Right lobe of liver (tissue), 6 donors: ENCODE data around the gene SRD5A1. TPM values are rescaled to one million over a fixed set of nuclear protein-coding genes. Genes with fewer than 3 reads are reported as not detected.
A peak's percentile ranks its signal among the peaks of the same experiment; 100 is the strongest.

Experiments used
- ATAC-seq, 4 donors: fragments of 200-7000 bp; cut with Tn5 transposase; one replicate each; pipeline ENCODE4 v1.9.1; 2020; ENCODE audit warnings: mild to moderate bottlenecking in 4 of 4, moderate library complexity in 4 of 4
- DNase-seq, 3 donors: peaks; one replicate each; pipeline ENCODE4 v3.0.0-alpha.2; 2020
- H3K27ac ChIP-seq, 3 donors: fragments of 200-600 bp; one replicate each; pipeline ENCODE4 v1.8.0; 2022
- H3K27me3 ChIP-seq, 2 donors: fragments of 200-600 bp; one replicate each; pipeline ENCODE4 v1.8.0; 2022
- H3K36me3 ChIP-seq, 4 donors: fragments of 200-600 bp; sonication (generic) in 1 of 4; one replicate each; pipeline versions ENCODE4 v1.5.1 to v1.8.0; 2017 to 2022; ENCODE audit warnings: control low read depth in 1 of 4
- H3K4me1 ChIP-seq, 4 donors: fragments of 200-600 bp; sonication (generic) in 1 of 4; one replicate each; pipeline versions ENCODE4 v1.5.1 to v1.8.0; 2017 to 2022; ENCODE audit warnings: control low read depth in 1 of 4
- H3K4me3 ChIP-seq, 3 donors: fragments of 200-600 bp; one replicate each; pipeline ENCODE4 v1.8.0; 2022
- H3K9me3 ChIP-seq, 4 donors: fragments of 200-600 bp; sonication (generic) in 1 of 4; one replicate each; pipeline versions ENCODE4 v1.5.1 to v1.8.0; 2017 to 2022; ENCODE audit warnings: control low read depth in 1 of 4
- POLR2A ChIP-seq: fragments of 450-650 bp; IDR thresholded peaks from one replicate; pipeline ENCODE4 v1.6.1; 2017; ENCODE audit warnings: antibody characterized with exemption, mild to moderate bottlenecking
- WGBS: methylation state at CpG from one replicate; pipeline ENCODE4 v1.1.6; 2018; ENCODE audit warnings: low coverage, low lambda C conversion rate; ENCODE audit not compliant: insufficient coverage; ENCODE audit errors: missing lambda C conversion rate; 5-methylcytosine and 5-hydroxymethylcytosine counted together
- intact Hi-C, 2 donors: fragments of 100-400 bp; cut with DNase I; formaldehyde crosslinking; loops; one replicate each; pipeline versions ENCODE4 v1.11.2 to v1.14.1; 2022
- total RNA-seq, 6 experiments: library from RNA; depleted of rRNA in 2 of 6; stranded (reverse); fragments of >200 nt in 2 of 6; fragmentation: NEBNext Ultra II Directional in 3 of 6; extraction: Animal tissue kit (Norgen Biotek cat#: 25700) in 3 of 6; gene quantifications; one replicate each; pipeline versions ENCODE4 v1.1.0 to v1.2.4, GENCODE V29; 2016 to 2023
- TF ChIP-seq, protein P1 (sequence below), 4 donors: fragments of 200-600 bp in 3 of 4; fragments of 450-650 bp in 1 of 4; IDR thresholded peaks; one replicate each; pipeline versions ENCODE4 v1.5.1 to v1.8.0; 2016 to 2022; ENCODE audit warnings: antibody characterized with exemption in 4 of 4, mild to moderate bottlenecking in 2 of 4
- donor health status: DM: no; HTN: yes; CAD: no.
- donor health status: DM: no; HTN: no; CAD: no.
- donor health status: DM: no; HTN: no; CAD: no.
- donor health status: DM: no; HTN: yes; CAD: no.
- donor health status: DM: no; HTN: yes; CAD: no.

SRD5A1 gene
- total RNA-seq, 6 experiments from 2014 or later, result 13.5 to 87.6 (median 52.2) TPM

DNA sequence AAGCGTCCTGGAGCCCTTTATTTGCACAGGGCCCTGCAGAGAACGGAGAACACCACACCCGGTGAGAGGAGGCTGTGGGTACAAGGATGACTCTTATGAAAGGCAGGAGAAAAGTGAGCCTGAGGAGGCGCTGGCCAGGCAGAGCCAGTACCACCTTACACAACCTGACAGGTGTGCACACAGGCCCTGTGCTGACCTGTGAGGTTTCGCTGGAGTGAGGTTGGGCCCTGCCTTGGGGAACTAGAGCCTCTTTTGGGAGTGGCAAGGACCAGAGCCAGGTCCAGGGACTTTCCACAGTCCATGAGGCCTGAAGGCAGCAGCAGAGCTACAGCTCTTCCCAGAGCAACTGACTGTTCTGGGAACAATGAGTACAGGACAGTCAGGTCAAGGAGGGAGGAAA is 3.1 kb downstream of the SRD5A1 start:
- intact Hi-C loops, result loop anchor here (10.0 kb wide), 2 partner anchors 69 to 109 kb away; no protein-coding TSS in a partner anchor
- H3K27ac ChIP-seq, result peak overlapping the region in 2 of 3 donors; percentile 56 to 96
- H3K4me3 ChIP-seq, result peak overlapping the region in 1 of 3 donors; percentile 97
- DNase-seq (peak; percentile 51 to 70 (median 63)), ATAC-seq (peak; percentile 18 to 28 (median 23))
- TF ChIP-seq POLR2A, result no peak
- TF ChIP-seq, protein P1, sequence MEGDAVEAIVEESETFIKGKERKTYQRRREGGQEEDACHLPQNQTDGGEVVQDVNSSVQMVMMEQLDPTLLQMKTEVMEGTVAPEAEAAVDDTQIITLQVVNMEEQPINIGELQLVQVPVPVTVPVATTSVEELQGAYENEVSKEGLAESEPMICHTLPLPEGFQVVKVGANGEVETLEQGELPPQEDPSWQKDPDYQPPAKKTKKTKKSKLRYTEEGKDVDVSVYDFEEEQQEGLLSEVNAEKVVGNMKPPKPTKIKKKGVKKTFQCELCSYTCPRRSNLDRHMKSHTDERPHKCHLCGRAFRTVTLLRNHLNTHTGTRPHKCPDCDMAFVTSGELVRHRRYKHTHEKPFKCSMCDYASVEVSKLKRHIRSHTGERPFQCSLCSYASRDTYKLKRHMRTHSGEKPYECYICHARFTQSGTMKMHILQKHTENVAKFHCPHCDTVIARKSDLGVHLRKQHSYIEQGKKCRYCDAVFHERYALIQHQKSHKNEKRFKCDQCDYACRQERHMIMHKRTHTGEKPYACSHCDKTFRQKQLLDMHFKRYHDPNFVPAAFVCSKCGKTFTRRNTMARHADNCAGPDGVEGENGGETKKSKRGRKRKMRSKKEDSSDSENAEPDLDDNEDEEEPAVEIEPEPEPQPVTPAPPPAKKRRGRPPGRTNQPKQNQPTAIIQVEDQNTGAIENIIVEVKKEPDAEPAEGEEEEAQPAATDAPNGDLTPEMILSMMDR (IDR thresholded peaks at IDR 0.05), result no peak
- H3K27me3 ChIP-seq, result no peaks in the 10 kb centered on the region
- WGBS, result 40% methylated on average over 5 of the region's 5 CpGs
- H3K9me3 ChIP-seq, result no peaks in the 10 kb centered on the region
- H3K36me3 ChIP-seq, result peaks cover 0 to 3% (median 0%) of the 10 kb centered on the region in 4 donors
- H3K4me1 ChIP-seq, result peaks cover 0 to 37% (median 14%) of the 10 kb centered on the region in 4 donors

DNA sequence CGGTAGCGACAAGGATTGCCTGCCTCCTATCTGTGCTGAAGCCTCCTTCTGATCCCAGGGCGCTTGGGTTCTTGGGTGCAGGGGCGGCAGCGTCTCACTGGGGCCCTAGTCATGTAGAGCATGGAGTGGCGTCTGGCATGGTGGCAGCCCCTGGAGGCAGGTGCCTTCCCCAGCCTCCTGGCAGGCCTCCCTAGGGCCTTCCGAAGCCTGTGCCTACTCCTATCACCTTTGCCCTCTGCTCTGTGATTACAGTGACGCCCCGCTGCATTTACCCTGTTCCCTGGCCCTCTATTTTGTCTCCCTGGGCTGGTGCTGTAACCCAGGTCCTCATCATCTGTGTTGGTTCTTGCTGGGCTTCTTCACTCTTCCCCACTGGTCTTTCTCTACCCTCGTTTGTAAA is 3.8 kb downstream of the SRD5A1 start:
- Histone ChIP-seq H3K9me3 (no peaks in the 10 kb centered on the region), H3K4me3 (no peak overlapping the region), H3K4me1 (peaks cover 0 to 30% (median 12%) of the 10 kb centered on the region in 4 donors), H3K27ac (peak overlapping the region in 2 of 3 donors; percentile 56 to 96), H3K27me3 (no peaks in the 10 kb centered on the region), H3K36me3 (no peaks in the 10 kb centered on the region)
- intact Hi-C loops, result loop anchor here (10.0 kb wide), 2 partner anchors 68 to 108 kb away; no protein-coding TSS in a partner anchor
- DNase-seq, result peak; percentile 30 to 62 (median 61)
- WGBS, result 20% methylated on average over 1 of the region's 10 CpGs
- ATAC-seq, result peak; percentile 3 to 42 (median 7)
- TF ChIP-seq, protein P1 (IDR thresholded peaks at IDR 0.05), result no peak
- TF ChIP-seq POLR2A, result no peak

DNA sequence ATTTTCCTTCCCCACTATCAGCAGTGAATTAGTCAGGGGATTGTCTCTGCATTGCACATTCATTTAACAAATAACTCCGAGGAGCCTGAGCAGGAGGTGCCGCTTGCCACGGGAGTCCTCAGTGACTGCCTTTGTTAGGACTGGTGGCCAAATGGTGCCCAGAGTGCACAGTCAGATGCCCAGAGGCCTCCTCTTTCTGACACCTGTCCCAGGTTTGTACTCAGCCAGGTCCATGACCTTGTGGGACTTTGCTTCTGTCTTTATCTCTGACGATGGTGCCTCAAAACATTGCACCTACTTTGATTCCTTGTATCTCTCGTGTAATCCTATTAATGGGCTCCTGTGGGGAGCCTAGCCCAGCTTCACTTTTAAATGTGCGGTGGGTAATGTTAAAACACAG is 4.3 kb downstream of the SRD5A1 start:
- no peaks in the 10 kb centered on the region for H3K36me3 ChIP-seq
- H3K27ac ChIP-seq, result peak overlapping the region in 2 of 3 donors; percentile 56 to 96
- 37% methylated on average over 6 of the region's 6 CpGs for WGBS
- TF ChIP-seq, protein P1 (IDR thresholded peaks at IDR 0.05), result no peak
- TF ChIP-seq POLR2A, result no peak
- H3K4me3 ChIP-seq, result no peak overlapping the region
- H3K4me1 ChIP-seq, result peaks cover 0 to 29% (median 12%) of the 10 kb centered on the region in 4 donors
- DNase-seq (peak in 1 of 3 donors; percentile 59), ATAC-seq (peak in 1 of 4 donors; percentile 7)
- H3K9me3 ChIP-seq, result no peaks in the 10 kb centered on the region
- intact Hi-C loops, result loop anchor here (10.0 kb wide), 2 partner anchors 67 to 107 kb away; no protein-coding TSS in a partner anchor
- H3K27me3 ChIP-seq, result no peaks in the 10 kb centered on the region

DNA sequence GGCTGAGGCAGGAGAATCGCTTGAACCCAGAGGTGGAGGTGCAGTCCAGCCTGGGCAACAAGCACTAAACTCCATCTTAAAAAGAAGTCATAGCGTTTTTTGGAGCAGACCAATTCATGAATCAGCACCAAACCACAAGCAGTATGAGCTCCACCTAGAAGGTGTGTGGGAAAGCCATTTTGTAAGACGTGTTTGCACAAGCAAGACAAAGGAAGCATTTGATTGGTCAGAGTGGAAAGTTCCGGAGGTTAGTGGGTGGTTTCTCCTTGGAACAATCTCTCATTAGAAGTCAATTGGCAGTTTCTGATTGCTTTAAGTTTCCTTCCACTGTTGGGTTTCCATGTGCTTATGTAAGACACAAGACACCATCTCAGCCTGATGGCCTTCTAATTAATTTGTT is 5.0 kb downstream of the SRD5A1 start:
- 47% methylated on average over 2 of the region's 4 CpGs for WGBS

More for the DNA sequence above, 5.0 kb downstream of the SRD5A1 start:
- no peaks in the 10 kb centered on the region for H3K36me3 ChIP-seq
- no peaks in the 10 kb centered on the region for H3K27me3 ChIP-seq
- DNase-seq, result no peak
- TF ChIP-seq POLR2A, result no peak
- TF ChIP-seq, protein P1 (IDR thresholded peaks at IDR 0.05), result no peak
- H3K9me3 ChIP-seq, result no peaks in the 10 kb centered on the region
- no peak overlapping the region for H3K4me3 ChIP-seq
- intact Hi-C loops, result loop anchor here (10.0 kb wide), 2 partner anchors 67 to 107 kb away; no protein-coding TSS in a partner anchor
- peak overlapping the region in 1 of 3 donors; percentile 56 for H3K27ac ChIP-seq
- no peak for ATAC-seq
- peaks cover 0 to 29% (median 12%) of the 10 kb centered on the region in 4 donors for H3K4me1 ChIP-seq
